ENCODE results near the gene HOXD10. TPM values are rescaled to one million over a fixed set of nuclear protein-coding genes. Genes with fewer than 3 reads are reported as not detected.

Gene HOXD10
- total and polyA plus RNA-seq, 4 donors = 0.92 to 15.5 (median 0.98) TPM; not detected in 1

GRCh38 chr2:176106581-176107539 lies 9.7 kb upstream of the HOXD10 start, which contains the start of gene HOXD11:
TSS of gene HOXD11 (plus strand) at chr2:176107280. CDS start at chr2:176107356, 76 bp downstream.
- peak within 1 kb of the TSS; percentile 79 for H3K27ac ChIP-seq (ENCODE audit: low read depth, low read length)
- H3K27me3 ChIP-seq (ENCODE audit: control insufficient read depth, insufficient read depth, low read length) = peaks cover 97% of the 10 kb centered on the region
- H3K4me1 ChIP-seq (ENCODE audit: control insufficient read depth, insufficient read depth, low read length) = peaks cover 32% of the 10 kb centered on the region
- DNase-seq (ENCODE audit: low read depth in 4 of 6, low spot score in 6 of 6) = no peak
- under 1% methylated on average over 71 of the region's 85 CpGs for whole genome bisulfite sequencing (ENCODE audit: insufficient coverage)
- no peaks in the 10 kb centered on the region for H3K9me3 ChIP-seq (ENCODE audit: control insufficient read depth, insufficient read depth, low read length)
- no peaks in the 10 kb centered on the region for H3K36me3 ChIP-seq (ENCODE audit: control insufficient read depth, insufficient read depth, low read length)
- H3K4me3 ChIP-seq (ENCODE audit: low read depth, low read length) = peak within 1 kb of the TSS; percentile 19

GRCh38 chr2:176107731-176108181 lies 8.8 kb upstream of the HOXD10 start:
- Histone ChIP-seq H3K4me3 (ENCODE audit: low read depth, low read length) (no peak overlapping the region), H3K9me3 (ENCODE audit: control insufficient read depth, insufficient read depth, low read length) (no peaks in the 10 kb centered on the region), H3K36me3 (ENCODE audit: control insufficient read depth, insufficient read depth, low read length) (no peaks in the 10 kb centered on the region), H3K4me1 (ENCODE audit: control insufficient read depth, insufficient read depth, low read length) (peaks cover 41% of the 10 kb centered on the region), H3K27me3 (ENCODE audit: control insufficient read depth, insufficient read depth, low read length) (peaks cover 97% of the 10 kb centered on the region), H3K27ac (ENCODE audit: low read depth, low read length) (no peak overlapping the region)
- under 1% methylated on average over 53 of the region's 59 CpGs for WGBS (ENCODE audit: insufficient coverage)
- DNase-seq (ENCODE audit: low read depth in 4 of 6, low spot score in 6 of 6) = no peak

GRCh38 chr2:176109192-176109901 lies 7.2 kb upstream of the HOXD10 start:
- H3K4me1 ChIP-seq (ENCODE audit: control insufficient read depth, insufficient read depth, low read length) = peaks cover 42% of the 10 kb centered on the region
- WGBS (ENCODE audit: insufficient coverage) = 9% methylated on average over 10 of the region's 26 CpGs
- H3K9me3 ChIP-seq (ENCODE audit: control insufficient read depth, insufficient read depth, low read length) = no peaks in the 10 kb centered on the region
- peak overlapping the region; percentile 52 for H3K27ac ChIP-seq (ENCODE audit: low read depth, low read length)
- peaks cover 97% of the 10 kb centered on the region for H3K27me3 ChIP-seq (ENCODE audit: control insufficient read depth, insufficient read depth, low read length)
- no peaks in the 10 kb centered on the region for H3K36me3 ChIP-seq (ENCODE audit: control insufficient read depth, insufficient read depth, low read length)
- no peak for DNase-seq (ENCODE audit: low read depth in 4 of 6, low spot score in 6 of 6)
- peak overlapping the region; percentile 16 for H3K4me3 ChIP-seq (ENCODE audit: low read depth, low read length)

- H3K9me3 ChIP-seq (ENCODE audit: control insufficient read depth, insufficient read depth, low read length) = no peaks in the 10 kb centered on the region
- H3K27me3 ChIP-seq (ENCODE audit: control insufficient read depth, insufficient read depth, low read length) = peaks cover 97% of the 10 kb centered on the region
- no peaks in the 10 kb centered on the region for H3K36me3 ChIP-seq (ENCODE audit: control insufficient read depth, insufficient read depth, low read length)
- H3K27ac ChIP-seq (ENCODE audit: low read depth, low read length) = peak overlapping the region; percentile 40
- H3K4me3 ChIP-seq (ENCODE audit: low read depth, low read length) = peak overlapping the region; percentile 16
- DNase-seq (ENCODE audit: low read depth in 4 of 6, low spot score in 6 of 6) = no peak
- H3K4me1 ChIP-seq (ENCODE audit: control insufficient read depth, insufficient read depth, low read length) = peaks cover 36% of the 10 kb centered on the region
- 40% methylated on average over 1 of the region's 4 CpGs for WGBS (ENCODE audit: insufficient coverage)
Measured at GRCh38 chr2:176109946-176110345, 6.6 kb upstream of the HOXD10 start.

- Histone ChIP-seq H3K4me3 (ENCODE audit: low read depth, low read length) (peak overlapping the region; percentile 16), H3K9me3 (ENCODE audit: control insufficient read depth, insufficient read depth, low read length) (no peaks in the 10 kb centered on the region), H3K27ac (ENCODE audit: low read depth, low read length) (no peak overlapping the region), H3K4me1 (ENCODE audit: control insufficient read depth, insufficient read depth, low read length) (peaks cover 35% of the 10 kb centered on the region), H3K36me3 (ENCODE audit: control insufficient read depth, insufficient read depth, low read length) (no peaks in the 10 kb centered on the region), H3K27me3 (ENCODE audit: control insufficient read depth, insufficient read depth, low read length) (peaks cover 97% of the 10 kb centered on the region)
- WGBS (ENCODE audit: insufficient coverage) = 14% methylated on average over 1 of the region's 7 CpGs
- no peak for DNase-seq (ENCODE audit: low read depth in 4 of 6, low spot score in 6 of 6)
Measured at GRCh38 chr2:176110415-176111308, 5.9 kb upstream of the HOXD10 start.

GRCh38 chr2:176111309-176111663 lies 5.3 kb upstream of the HOXD10 start:
- Histone ChIP-seq H3K4me1 (ENCODE audit: control insufficient read depth, insufficient read depth, low read length) (peaks cover 41% of the 10 kb centered on the region), H3K36me3 (ENCODE audit: control insufficient read depth, insufficient read depth, low read length) (no peaks in the 10 kb centered on the region), H3K27me3 (ENCODE audit: control insufficient read depth, insufficient read depth, low read length) (peaks cover 97% of the 10 kb centered on the region), H3K4me3 (ENCODE audit: low read depth, low read length) (peak overlapping the region; percentile 0), H3K9me3 (ENCODE audit: control insufficient read depth, insufficient read depth, low read length) (no peaks in the 10 kb centered on the region), H3K27ac (ENCODE audit: low read depth, low read length) (no peak overlapping the region)
- WGBS (ENCODE audit: insufficient coverage) = under 1% methylated on average over 14 of the region's 16 CpGs
- peak in 3 of 6 donors; percentile 76 to 92 (median 87) for DNase-seq (ENCODE audit: low read depth in 4 of 6, low spot score in 6 of 6)

- Histone ChIP-seq H3K4me1 (ENCODE audit: control insufficient read depth, insufficient read depth, low read length) (peaks cover 39% of the 10 kb centered on the region), H3K36me3 (ENCODE audit: control insufficient read depth, insufficient read depth, low read length) (no peaks in the 10 kb centered on the region), H3K27ac (ENCODE audit: low read depth, low read length) (peak overlapping the region; percentile 52), H3K27me3 (ENCODE audit: control insufficient read depth, insufficient read depth, low read length) (peaks cover 98% of the 10 kb centered on the region), H3K9me3 (ENCODE audit: control insufficient read depth, insufficient read depth, low read length) (no peaks in the 10 kb centered on the region), H3K4me3 (ENCODE audit: low read depth, low read length) (peak overlapping the region; percentile 18)
- no peak for DNase-seq (ENCODE audit: low read depth in 4 of 6, low spot score in 6 of 6)
- 5% methylated on average over 27 of the region's 29 CpGs for WGBS (ENCODE audit: insufficient coverage)
Measured at GRCh38 chr2:176111846-176112374, 4.7 kb upstream of the HOXD10 start.

GRCh38 chr2:176112375-176113302 lies 3.9 kb upstream of the HOXD10 start:
- Histone ChIP-seq H3K4me1 (ENCODE audit: control insufficient read depth, insufficient read depth, low read length) (peaks cover 40% of the 10 kb centered on the region), H3K27me3 (ENCODE audit: control insufficient read depth, insufficient read depth, low read length) (peaks cover 100% of the 10 kb centered on the region), H3K36me3 (ENCODE audit: control insufficient read depth, insufficient read depth, low read length) (no peaks in the 10 kb centered on the region), H3K9me3 (ENCODE audit: control insufficient read depth, insufficient read depth, low read length) (no peaks in the 10 kb centered on the region), H3K4me3 (ENCODE audit: low read depth, low read length) (peak overlapping the region; percentile 18), H3K27ac (ENCODE audit: low read depth, low read length) (peak overlapping the region; percentile 52)
- whole genome bisulfite sequencing (ENCODE audit: insufficient coverage) = 7% methylated on average over 36 of the region's 40 CpGs
- no peak for DNase-seq (ENCODE audit: low read depth in 4 of 6, low spot score in 6 of 6)
